ENCODE results near the gene RABGGTA.

GRCh38 chr14:24274101-24274543 is 2.7 kb upstream of the RABGGTA start:
- no peak for TF ChIP-seq CTCF (conservative IDR thresholded peaks at IDR 0.05; ENCODE audit: low read length)
- no peak for TF ChIP-seq EZH2phosphoT487 (IDR thresholded peaks at IDR 0.05; ENCODE audit: borderline replicate concordance, low read depth, low read length)

All from OCI-LY7 (cell line).